ENCODE results near the gene TMEM232. TPM values are rescaled to one million over a fixed set of nuclear protein-coding genes. Genes with fewer than 3 reads are reported as not detected.

Gene TMEM232
- polyA plus RNA-seq (2013, experiment 1 of 2), result 0.45 TPM
- polyA plus RNA-seq (2013, experiment 2 of 2), result 1.5 TPM

GRCh38 chr5:110726249-110727024, at the start of gene TMEM232:
Gene TMEM232 (minus strand): TSS chr5:110726671. CDS start chr5:110667352, 59,319 bp downstream.
- Histone ChIP-seq H3K4me3 (ENCODE audit: low read length) (peak within 1 kb of the TSS; percentile 65), H3K36me3 (ENCODE audit: insufficient read depth, low read length) (no peaks in the 10 kb centered on the region), H3K9me3 (ENCODE audit: insufficient read depth, low read depth, low read length) (no peaks in the 10 kb centered on the region), H3K27me3 (ENCODE audit: insufficient read depth, low read length) (no peaks in the 10 kb centered on the region), H3K4me1 (ENCODE audit: insufficient read depth, low read length) (no peaks in the 10 kb centered on the region), H3K27ac (ENCODE audit: low read depth, low read length) (no peak within 1 kb of the TSS), H3K9ac (ENCODE audit: low read depth, low read length) (0 out of 2 replicates have a peak within 1 kb of the TSS, but pooled peaks have one; percentile 22)
- WGBS, result 71% methylated on average over 17 of the region's 17 CpGs

- Histone ChIP-seq H3K9ac (ENCODE audit: low read depth, low read length) (no peak overlapping the region), H3K27me3 (ENCODE audit: insufficient read depth, low read length) (no peaks in the 10 kb centered on the region), H3K4me3 (ENCODE audit: low read length) (no peak overlapping the region), H3K9me3 (ENCODE audit: insufficient read depth, low read depth, low read length) (no peaks in the 10 kb centered on the region), H3K36me3 (ENCODE audit: insufficient read depth, low read length) (no peaks in the 10 kb centered on the region), H3K4me1 (ENCODE audit: insufficient read depth, low read length) (no peaks in the 10 kb centered on the region), H3K27ac (ENCODE audit: low read depth, low read length) (no peak overlapping the region)
Measured at GRCh38 chr5:110770286-110770685, 43.8 kb upstream of the TMEM232 start.

DNA sequence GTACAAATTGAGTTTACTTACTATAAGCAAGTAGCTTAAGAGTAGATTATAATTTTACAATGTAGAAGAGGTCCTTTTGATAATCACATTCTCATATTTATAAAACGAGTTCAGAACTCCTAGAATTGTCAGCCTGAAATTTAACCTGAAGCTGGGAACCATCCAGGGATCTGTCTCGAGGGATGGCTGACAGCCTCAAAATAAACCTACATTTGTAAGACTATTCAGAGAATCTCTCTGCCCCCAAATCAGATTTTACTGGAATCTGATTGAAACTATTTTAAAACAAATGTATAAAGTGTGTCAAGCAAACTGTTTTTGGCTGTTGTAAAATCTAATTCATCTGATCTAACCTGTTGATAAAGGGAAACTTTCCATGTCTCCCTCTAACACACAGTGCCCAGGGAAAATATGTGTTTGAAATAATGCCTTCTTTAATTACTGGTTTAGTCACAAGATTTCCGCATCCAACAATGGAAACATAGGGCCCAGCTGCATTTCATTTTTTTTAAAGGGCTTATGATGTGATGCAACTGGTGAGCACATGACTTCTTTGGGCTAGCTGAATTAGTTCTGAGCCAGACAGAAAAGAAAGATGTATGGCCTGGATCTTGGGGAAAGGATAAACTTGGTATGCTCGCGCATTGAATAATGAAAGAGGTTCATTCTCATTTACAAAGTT, 42.7 kb upstream of the TMEM232 start:
- Histone ChIP-seq H3K4me3 (ENCODE audit: low read length) (no peak overlapping the region), H3K27ac (ENCODE audit: low read depth, low read length) (no peak overlapping the region), H3K9ac (ENCODE audit: low read depth, low read length) (no peak overlapping the region), H3K27me3 (ENCODE audit: insufficient read depth, low read length) (no peaks in the 10 kb centered on the region), H3K4me1 (ENCODE audit: insufficient read depth, low read length) (no peaks in the 10 kb centered on the region), H3K9me3 (ENCODE audit: insufficient read depth, low read depth, low read length) (no peaks in the 10 kb centered on the region), H3K36me3 (ENCODE audit: insufficient read depth, low read length) (no peaks in the 10 kb centered on the region)
- 79% methylated on average over 2 of the region's 5 CpGs for WGBS

DNA sequence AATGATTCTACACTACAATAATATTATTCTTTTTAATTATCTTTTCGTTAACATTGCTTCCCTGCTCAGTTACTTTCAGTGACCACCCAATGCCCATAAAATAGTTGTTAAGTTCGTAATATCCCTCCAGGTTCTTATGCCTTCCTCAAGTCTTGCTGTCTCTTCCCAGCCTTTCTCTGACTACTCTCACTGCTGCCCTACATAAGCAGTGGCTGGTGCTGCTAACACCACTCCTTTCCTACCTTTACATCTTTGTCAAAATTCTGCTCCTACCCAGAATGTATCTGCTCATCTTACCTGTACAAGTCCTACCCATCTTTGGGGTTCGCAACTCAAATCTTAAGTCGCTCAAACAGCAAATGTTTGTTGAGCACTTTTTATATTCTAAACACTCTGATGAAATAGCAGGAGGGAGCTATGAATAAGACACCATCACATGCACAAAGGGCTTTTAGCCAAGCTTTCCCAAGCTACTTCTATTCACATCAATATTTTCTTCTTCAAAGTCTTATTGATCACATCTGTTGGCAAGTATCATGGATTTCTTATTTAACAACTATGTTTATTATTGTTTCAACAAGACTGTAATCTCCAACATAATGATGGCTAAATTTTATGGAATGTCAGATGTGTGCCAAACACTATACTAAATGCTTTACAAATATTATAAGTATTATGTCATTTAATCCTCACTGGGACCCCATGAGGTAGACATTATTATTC, 41.8 kb upstream of the TMEM232 start:
- Histone ChIP-seq H3K4me3 (ENCODE audit: low read length) (no peak overlapping the region), H3K9ac (ENCODE audit: low read depth, low read length) (no peak overlapping the region), H3K4me1 (ENCODE audit: insufficient read depth, low read length) (no peaks in the 10 kb centered on the region), H3K27ac (ENCODE audit: low read depth, low read length) (no peak overlapping the region), H3K36me3 (ENCODE audit: insufficient read depth, low read length) (0 out of 2 replicates have a peak, but pooled peaks cover under 1% of the 10 kb centered on the region), H3K27me3 (ENCODE audit: insufficient read depth, low read length) (no peaks in the 10 kb centered on the region), H3K9me3 (ENCODE audit: insufficient read depth, low read depth, low read length) (no peaks in the 10 kb centered on the region)
- 95% methylated on average over 4 of the region's 4 CpGs for WGBS

DNA sequence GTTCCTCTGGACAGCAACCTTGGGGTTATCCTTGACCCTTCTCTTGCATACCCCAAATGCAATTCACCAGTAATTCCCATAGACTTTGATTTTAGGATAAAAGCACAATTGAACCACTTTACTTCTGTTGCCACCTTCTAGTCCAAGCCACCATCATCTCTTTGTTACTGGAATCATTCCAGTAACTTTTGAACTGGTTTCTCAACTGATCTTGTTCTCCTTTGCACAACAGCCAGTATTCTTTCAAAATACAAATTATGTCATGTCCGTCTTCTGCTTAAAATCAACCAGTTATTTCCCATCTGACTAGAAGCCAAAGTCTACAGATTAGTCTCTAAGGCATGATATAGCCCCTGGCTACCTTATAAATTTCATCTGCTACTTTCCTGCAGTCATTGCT, 33.7 kb upstream of the TMEM232 start:
- peaks cover 61% of the 10 kb centered on the region for H3K36me3 ChIP-seq (ENCODE audit: insufficient read depth, low read length)
- H3K4me3 ChIP-seq (ENCODE audit: low read length), result no peak overlapping the region
- 92% methylated on average over 1 of the region's 1 CpG for WGBS
- H3K9me3 ChIP-seq (ENCODE audit: insufficient read depth, low read depth, low read length), result no peaks in the 10 kb centered on the region
- no peak overlapping the region for H3K27ac ChIP-seq (ENCODE audit: low read depth, low read length)
- H3K27me3 ChIP-seq (ENCODE audit: insufficient read depth, low read length), result no peaks in the 10 kb centered on the region
- no peaks in the 10 kb centered on the region for H3K4me1 ChIP-seq (ENCODE audit: insufficient read depth, low read length)
- no peak overlapping the region for H3K9ac ChIP-seq (ENCODE audit: low read depth, low read length)

- 71% methylated on average over 2 of the region's 4 CpGs for WGBS
- H3K36me3 ChIP-seq (ENCODE audit: insufficient read depth, low read length), result peaks cover 55% of the 10 kb centered on the region
Measured at GRCh38 chr5:110757118-110757729, 30.8 kb upstream of the TMEM232 start.

DNA sequence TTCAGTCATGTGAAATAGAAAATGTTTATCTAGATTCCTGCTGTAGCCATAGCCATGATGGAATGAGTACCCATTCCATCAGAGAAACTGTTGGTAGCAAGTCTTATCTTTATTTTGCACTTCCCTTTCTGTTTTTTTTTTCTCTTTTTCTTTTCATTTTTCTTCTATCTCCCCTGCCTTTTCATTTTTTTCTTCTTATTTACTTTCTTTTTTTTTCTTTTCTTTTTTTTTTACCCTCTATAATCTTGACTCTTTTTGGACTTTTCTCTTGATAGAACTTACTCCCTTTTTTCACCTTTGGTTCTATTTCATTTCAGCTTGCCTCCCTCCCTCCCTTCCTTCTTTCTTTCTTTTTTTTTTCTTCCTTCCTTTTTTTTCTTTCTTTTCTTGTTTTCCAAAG, 27.7 kb upstream of the TMEM232 start:
- H3K9me3 ChIP-seq (ENCODE audit: insufficient read depth, low read depth, low read length), result no peaks in the 10 kb centered on the region
- no peak overlapping the region for H3K4me3 ChIP-seq (ENCODE audit: low read length)
- H3K36me3 ChIP-seq (ENCODE audit: insufficient read depth, low read length), result peaks cover 33% of the 10 kb centered on the region
- H3K27ac ChIP-seq (ENCODE audit: low read depth, low read length), result no peak overlapping the region
- 0 out of 2 replicates have a peak, but pooled peaks cover 3% of the 10 kb centered on the region for H3K4me1 ChIP-seq (ENCODE audit: insufficient read depth, low read length)
- no peak overlapping the region for H3K9ac ChIP-seq (ENCODE audit: low read depth, low read length)
- no peaks in the 10 kb centered on the region for H3K27me3 ChIP-seq (ENCODE audit: insufficient read depth, low read length)

More at GRCh38 chr5:110757118-110757729, 30.8 kb upstream of the TMEM232 start:
- no peak overlapping the region for H3K4me3 ChIP-seq (ENCODE audit: low read length)
- H3K9ac ChIP-seq (ENCODE audit: low read depth, low read length), result no peak overlapping the region
- H3K9me3 ChIP-seq (ENCODE audit: insufficient read depth, low read depth, low read length), result no peaks in the 10 kb centered on the region
- H3K27me3 ChIP-seq (ENCODE audit: insufficient read depth, low read length), result no peaks in the 10 kb centered on the region
- H3K4me1 ChIP-seq (ENCODE audit: insufficient read depth, low read length), result 0 out of 2 replicates have a peak, but pooled peaks cover 2% of the 10 kb centered on the region
- H3K27ac ChIP-seq (ENCODE audit: low read depth, low read length), result no peak overlapping the region

DNA sequence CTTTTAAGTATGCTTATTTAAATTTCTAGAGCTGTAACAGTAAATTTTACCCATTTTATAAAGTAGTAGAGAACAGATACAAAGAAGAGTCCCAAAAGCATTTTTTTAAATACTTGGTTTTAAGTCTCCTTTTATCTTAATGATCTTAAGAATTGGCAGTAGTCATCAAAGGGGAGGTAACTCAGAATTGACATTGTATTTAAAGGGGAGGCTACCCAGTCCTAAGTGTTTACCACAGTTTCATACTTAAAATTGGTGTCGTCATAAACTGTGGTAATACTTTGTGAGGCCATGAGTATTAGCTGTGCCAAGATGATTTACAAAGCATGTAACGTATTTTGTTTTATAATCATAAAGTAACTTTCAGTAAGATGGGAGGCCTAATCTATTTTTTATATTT, 27.1 kb upstream of the TMEM232 start:
- Histone ChIP-seq H3K9me3 (ENCODE audit: insufficient read depth, low read depth, low read length) (no peaks in the 10 kb centered on the region), H3K4me1 (ENCODE audit: insufficient read depth, low read length) (0 out of 2 replicates have a peak, but pooled peaks cover 3% of the 10 kb centered on the region), H3K36me3 (ENCODE audit: insufficient read depth, low read length) (peaks cover 33% of the 10 kb centered on the region), H3K27me3 (ENCODE audit: insufficient read depth, low read length) (no peaks in the 10 kb centered on the region), H3K27ac (ENCODE audit: low read depth, low read length) (no peak overlapping the region), H3K4me3 (ENCODE audit: low read length) (no peak overlapping the region), H3K9ac (ENCODE audit: low read depth, low read length) (no peak overlapping the region)
- 88% methylated on average over 2 of the region's 2 CpGs for WGBS

- Histone ChIP-seq H3K36me3 (ENCODE audit: insufficient read depth, low read length) (peaks cover 36% of the 10 kb centered on the region), H3K4me1 (ENCODE audit: insufficient read depth, low read length) (0 out of 2 replicates have a peak, but pooled peaks cover 3% of the 10 kb centered on the region), H3K4me3 (ENCODE audit: low read length) (no peak overlapping the region), H3K27me3 (ENCODE audit: insufficient read depth, low read length) (no peaks in the 10 kb centered on the region), H3K9ac (ENCODE audit: low read depth, low read length) (no peak overlapping the region; the same call in 1 of the 2 replicates), H3K27ac (ENCODE audit: low read depth, low read length) (no peak overlapping the region), H3K9me3 (ENCODE audit: insufficient read depth, low read depth, low read length) (no peaks in the 10 kb centered on the region)
- 90% methylated on average over 1 of the region's 1 CpG for WGBS
Measured at GRCh38 chr5:110752953-110753352, 26.5 kb upstream of the TMEM232 start.

- Histone ChIP-seq H3K4me3 (ENCODE audit: low read length) (no peak overlapping the region), H3K36me3 (ENCODE audit: insufficient read depth, low read length) (peaks cover 33% of the 10 kb centered on the region), H3K27me3 (ENCODE audit: insufficient read depth, low read length) (no peaks in the 10 kb centered on the region), H3K4me1 (ENCODE audit: insufficient read depth, low read length) (0 out of 2 replicates have a peak, but pooled peaks cover 3% of the 10 kb centered on the region), H3K27ac (ENCODE audit: low read depth, low read length) (no peak overlapping the region), H3K9me3 (ENCODE audit: insufficient read depth, low read depth, low read length) (no peaks in the 10 kb centered on the region), H3K9ac (ENCODE audit: low read depth, low read length) (no peak overlapping the region)
- 79% methylated on average over 8 of the region's 8 CpGs for WGBS
Measured at GRCh38 chr5:110751902-110752762, 25.7 kb upstream of the TMEM232 start.
